ENCODE measurements around the gene CFAP299.

CFAP299 gene

GRCh38 chr4:80751200-80751599 is 415.7 kb downstream of the CFAP299 start:
- H3K79me2 ChIP-seq (ENCODE audit: insufficient read depth, low read length), result no peaks in the 10 kb centered on the region
- H3K27me3 ChIP-seq (ENCODE audit: insufficient read depth, low read length), result no peaks in the 10 kb centered on the region
- H2AFZ ChIP-seq (ENCODE audit: low read length), result 0 out of 2 replicates have a peak overlapping the region, but pooled peaks have one; percentile 87
- H3K4me3 ChIP-seq (ENCODE audit: low read depth, low read length, poor library complexity, severe bottlenecking), result no peak overlapping the region
- H3K36me3 ChIP-seq (ENCODE audit: insufficient read depth, low read length), result no peaks in the 10 kb centered on the region
- no peaks in the 10 kb centered on the region for H4K20me1 ChIP-seq (ENCODE audit: insufficient read depth, low read length)
- no peaks in the 10 kb centered on the region for H3F3A ChIP-seq (ENCODE audit: insufficient read depth, low read length)
- H3K9ac ChIP-seq (ENCODE audit: low read length), result no peak overlapping the region
- no peak overlapping the region for H3K4me2 ChIP-seq (ENCODE audit: low read length)
- TF ChIP-seq CTCF (IDR thresholded peaks at IDR 0.05; ENCODE audit: low read length), result no peak
- no peak for TF ChIP-seq EZH2 (IDR thresholded peaks at IDR 0.05; ENCODE audit: borderline replicate concordance, low read length)
- 0 out of 2 replicates have a peak, but pooled peaks cover 2% of the 10 kb centered on the region for H3K9me3 ChIP-seq (ENCODE audit: low read length)
- H3K27ac ChIP-seq (ENCODE audit: low read depth, low read length, poor library complexity, severe bottlenecking), result peak overlapping the region; percentile 14
- no peaks in the 10 kb centered on the region for H3K9me2 ChIP-seq (ENCODE audit: low read depth, low read length)
- H3K4me1 ChIP-seq (ENCODE audit: insufficient read depth, low read length, severe bottlenecking), result peaks cover 27% of the 10 kb centered on the region

DNA sequence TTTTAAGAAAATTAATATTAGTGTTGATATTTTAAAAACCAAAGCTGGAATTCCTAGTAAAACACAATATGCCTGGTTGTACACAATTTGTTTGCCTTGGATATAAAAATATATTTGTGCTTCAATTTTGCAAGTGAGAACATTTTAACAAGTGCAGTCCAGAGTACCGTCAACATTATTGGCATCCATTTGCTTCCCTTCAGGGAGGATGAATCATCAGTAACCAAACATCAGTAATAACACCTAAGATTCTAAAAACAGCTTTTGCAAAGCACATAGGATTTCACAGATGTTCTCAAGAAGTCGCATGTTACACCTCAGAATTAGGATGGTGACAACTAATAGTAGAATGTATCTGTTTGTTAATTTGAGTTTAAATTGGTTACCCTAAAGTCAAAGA is 432.4 kb downstream of the CFAP299 start:
- Histone ChIP-seq H3K9me3 (ENCODE audit: low read length) (0 out of 2 replicates have a peak, but pooled peaks cover 6% of the 10 kb centered on the region), H2AFZ (ENCODE audit: low read length) (no peak overlapping the region), H3K27ac (ENCODE audit: low read depth, low read length, poor library complexity, severe bottlenecking) (no peak overlapping the region), H3K79me2 (ENCODE audit: insufficient read depth, low read length) (no peaks in the 10 kb centered on the region), H3K4me2 (ENCODE audit: low read length) (no peak overlapping the region), H4K20me1 (ENCODE audit: insufficient read depth, low read length) (no peaks in the 10 kb centered on the region), H3K9ac (ENCODE audit: low read length) (no peak overlapping the region), H3K4me1 (ENCODE audit: insufficient read depth, low read length, severe bottlenecking) (peaks cover 5% of the 10 kb centered on the region), H3K9me2 (ENCODE audit: low read depth, low read length) (no peaks in the 10 kb centered on the region), H3K27me3 (ENCODE audit: insufficient read depth, low read length) (no peaks in the 10 kb centered on the region), H3F3A (ENCODE audit: insufficient read depth, low read length) (no peaks in the 10 kb centered on the region), H3K4me3 (ENCODE audit: low read depth, low read length, poor library complexity, severe bottlenecking) (no peak overlapping the region), H3K36me3 (ENCODE audit: insufficient read depth, low read length) (no peaks in the 10 kb centered on the region)
- TF ChIP-seq EZH2 (IDR thresholded peaks at IDR 0.05; ENCODE audit: borderline replicate concordance, low read length) (no peak), CTCF (IDR thresholded peaks at IDR 0.05; ENCODE audit: low read length) (no peak)

DNA sequence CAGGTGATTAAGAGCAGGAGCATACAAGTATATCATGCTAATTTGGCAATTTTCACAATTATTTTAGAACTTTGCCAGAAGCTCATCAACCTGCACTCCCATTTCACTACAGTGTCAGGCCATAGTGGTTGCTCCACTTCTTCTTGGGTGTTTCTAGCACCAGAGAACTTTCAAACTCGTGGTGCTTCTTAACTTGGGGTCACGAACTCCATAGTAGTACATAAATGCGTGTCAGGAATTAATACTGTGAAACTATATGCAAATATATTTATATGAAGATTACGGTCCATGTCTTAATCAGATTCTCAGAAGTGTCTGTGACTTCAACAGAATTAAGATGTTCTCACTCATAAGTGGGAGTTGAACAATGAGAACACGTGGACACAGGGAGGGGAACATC is 440.6 kb downstream of the CFAP299 start:
- Histone ChIP-seq H3K27me3 (ENCODE audit: insufficient read depth, low read length) (no peaks in the 10 kb centered on the region), H3K4me1 (ENCODE audit: insufficient read depth, low read length, severe bottlenecking) (no peaks in the 10 kb centered on the region), H3K9ac (ENCODE audit: low read length) (no peak overlapping the region), H3K79me2 (ENCODE audit: insufficient read depth, low read length) (no peaks in the 10 kb centered on the region), H2AFZ (ENCODE audit: low read length) (no peak overlapping the region), H3F3A (ENCODE audit: insufficient read depth, low read length) (no peaks in the 10 kb centered on the region), H3K9me2 (ENCODE audit: low read depth, low read length) (no peaks in the 10 kb centered on the region), H4K20me1 (ENCODE audit: insufficient read depth, low read length) (no peaks in the 10 kb centered on the region), H3K4me3 (ENCODE audit: low read depth, low read length, poor library complexity, severe bottlenecking) (no peak overlapping the region), H3K4me2 (ENCODE audit: low read length) (no peak overlapping the region), H3K36me3 (ENCODE audit: insufficient read depth, low read length) (no peaks in the 10 kb centered on the region; the same call in 1 of the 2 replicates), H3K27ac (ENCODE audit: low read depth, low read length, poor library complexity, severe bottlenecking) (no peak overlapping the region), H3K9me3 (ENCODE audit: low read length) (no peaks in the 10 kb centered on the region)
- TF ChIP-seq EZH2 (IDR thresholded peaks at IDR 0.05; ENCODE audit: borderline replicate concordance, low read length) (no peak), CTCF (IDR thresholded peaks at IDR 0.05; ENCODE audit: low read length) (no peak)
